HepG2 (cell line): Measurements from ENCODE around the gene TMEM127. TPM values are rescaled to one million over a fixed set of nuclear protein-coding genes. Genes with fewer than 3 reads are reported as not detected.

ENCODE experiments used
- ATAD3A ChIP-seq: sonication (generic); formaldehyde crosslinking; IDR thresholded peaks from 2 replicates; pipeline ENCODE4 v1.4.0; 2020; ENCODE audit warnings: missing genetic modification reagents
- ERF ChIP-seq: IDR thresholded peaks from 2 replicates; pipeline ENCODE4 v1.6.1; 2018; ENCODE audit warnings: missing biosample characterization, missing genetic modification reagents
- IRF1 ChIP-seq: sonication (generic); formaldehyde crosslinking; IDR thresholded peaks from 2 replicates; pipeline ENCODE4 v1.4.0; 2020; ENCODE audit warnings: low read depth, mild to moderate bottlenecking, missing genetic modification reagents
- JUND ChIP-seq: sonication (generic); formaldehyde crosslinking; IDR thresholded peaks from 2 replicates; pipeline ENCODE4 v1.8.0; 2022; ENCODE audit warnings: mild to moderate bottlenecking, missing genetic modification reagents
- KLF9 ChIP-seq: IDR thresholded peaks from 2 replicates; pipeline ENCODE4 v1.6.1; 2016; ENCODE audit warnings: low read depth
- MATR3 ChIP-seq: sonication (generic); formaldehyde crosslinking; IDR thresholded peaks from 2 replicates; pipeline ENCODE4 v1.4.0; 2020; ENCODE audit warnings: missing genetic modification reagents
- PHF5A ChIP-seq: IDR thresholded peaks from one replicate; pipeline ENCODE4 v1.6.1; 2018; ENCODE audit warnings: low read depth, missing genetic modification reagents; ENCODE audit not compliant: unreplicated experiment
- RBM39 ChIP-seq: fragments of 200-400 bp; formaldehyde crosslinking; IDR thresholded peaks from one replicate; pipeline ENCODE4 v1.6.1; 2018; ENCODE audit warnings: antibody characterized with exemption, mild to moderate bottlenecking, low read depth, low read length; ENCODE audit not compliant: poor library complexity, severe bottlenecking
- RORA ChIP-seq: sonication (generic); formaldehyde crosslinking; IDR thresholded peaks from 2 replicates; pipeline ENCODE4 v1.5.0; 2020; ENCODE audit warnings: mild to moderate bottlenecking, missing genetic modification reagents, moderate library complexity
- TFAP4 ChIP-seq: sonication (generic); IDR thresholded peaks from 2 replicates; pipeline ENCODE4 v1.6.1; 2016; ENCODE audit warnings: low read depth, borderline replicate concordance
- ZNF136 ChIP-seq: sonication (generic); formaldehyde crosslinking; IDR thresholded peaks from 2 replicates; pipeline ENCODE4 v1.8.1; 2022; ENCODE audit warnings: low read depth, mild to moderate bottlenecking, moderate library complexity, missing genetic modification reagents
- ZNF281 ChIP-seq: sonication (generic); formaldehyde crosslinking; IDR thresholded peaks from 2 replicates; pipeline ENCODE4 v1.4.0; 2020; ENCODE audit warnings: missing genetic modification reagents, borderline replicate concordance
- ZNF350 ChIP-seq: sonication (generic); formaldehyde crosslinking; IDR thresholded peaks from 2 replicates; pipeline ENCODE4 v1.4.0; 2020; ENCODE audit warnings: mild to moderate bottlenecking, low read depth, missing genetic modification reagents, borderline replicate concordance
- ZNF543 ChIP-seq: sonication (generic); formaldehyde crosslinking; IDR thresholded peaks from 2 replicates; pipeline ENCODE4 v1.4.0; 2020; ENCODE audit warnings: mild to moderate bottlenecking, missing genetic modification reagents
- ZNF549 ChIP-seq: sonication (generic); formaldehyde crosslinking; IDR thresholded peaks from 2 replicates; pipeline ENCODE4 v1.5.0; 2020; ENCODE audit warnings: missing genetic modification reagents
- ZNF570 ChIP-seq: sonication (generic); formaldehyde crosslinking; IDR thresholded peaks from 2 replicates; pipeline ENCODE4 v1.4.0; 2020; ENCODE audit warnings: mild to moderate bottlenecking, missing genetic modification reagents, borderline replicate concordance
- ZNF574 ChIP-seq: sonication (generic); formaldehyde crosslinking; IDR thresholded peaks from 2 replicates; pipeline ENCODE4 v1.4.0; 2020; ENCODE audit warnings: missing genetic modification reagents
- ZNF652 ChIP-seq: IDR thresholded peaks from 2 replicates; pipeline ENCODE4 v1.6.1; 2016; ENCODE audit warnings: low read depth, borderline replicate concordance
- ZNF746 ChIP-seq: sonication (generic); formaldehyde crosslinking; IDR thresholded peaks from 2 replicates; pipeline ENCODE4 v1.8.0; 2022; ENCODE audit warnings: mild to moderate bottlenecking, missing genetic modification reagents
- ZNF761 ChIP-seq: sonication (generic); formaldehyde crosslinking; conservative IDR thresholded peaks from 2 replicates; pipeline ENCODE4 v1.4.0; 2020; ENCODE audit warnings: mild to moderate bottlenecking, missing genetic modification reagents
- ZNF782 ChIP-seq: sonication (generic); formaldehyde crosslinking; IDR thresholded peaks from 2 replicates; pipeline ENCODE4 v1.4.0; 2020; ENCODE audit warnings: missing genetic modification reagents, mild to moderate bottlenecking, borderline replicate concordance
- ZNF790 ChIP-seq: sonication (generic); formaldehyde crosslinking; IDR thresholded peaks from 2 replicates; pipeline ENCODE4 v1.8.0; 2022; ENCODE audit warnings: missing genetic modification reagents, mild to moderate bottlenecking, borderline replicate concordance
- polyA plus RNA-seq, 8 experiments: library from polyadenylated mRNA; depleted of rRNA in 3 of 8; stranded (reverse) in 7 of 8; unstranded in 1 of 8; fragments of >200 nt; fragmentation: Illumina TruSeq in 4 of 8; extraction: Trizol in 4 of 8; gene quantifications; 2 replicates each; pipeline versions ENCODE4 v1.2.1 to v1.2.3, GENCODE V29; 2011 to 2016; ENCODE audit warnings: low read depth in 4 of 8, missing spikeins in 1 of 8, mixed read lengths in 1 of 8; ENCODE audit not compliant: insufficient read depth in 1 of 8
- total RNA-seq, 5 experiments: library from RNA; depleted of rRNA; stranded (reverse); fragments of >200 nt; fragmentation: Illumina TruSeq; extraction: Trizol; gene quantifications; 2 replicates each; pipeline ENCODE4 v1.2.3, GENCODE V29; 2016; ENCODE audit warnings: low read depth in 1 of 5

The TMEM127 gene
- total and polyA plus RNA-seq, 2 of the 13 experiments (the other 11 are each of a cell fraction or from before 2014, with no cell fraction given): 21.5 to 33.9 TPM

GRCh38 chr2:96260387-96261260, 5.2 kb downstream of the TMEM127 start (continued):
- TF ChIP-seq ZNF281: no peak; the same call in 1 of the 2 replicates
- TF ChIP-seq ZNF574 (CRISPR knock-in tag): peak; percentile 85
- TF ChIP-seq TFAP4: peak; percentile 100
- TF ChIP-seq IRF1 (CRISPR knock-in tag): no peak
- peak; percentile 94 for TF ChIP-seq PHF5A
- TF ChIP-seq ZNF350 (CRISPR knock-in tag): peak; percentile 79; the same call in 1 of the 2 replicates
- TF ChIP-seq ZNF549 (CRISPR knock-in tag): no peak
- TF ChIP-seq ERF (CRISPR knock-in tag): peak; percentile 97
- no peak; the same call in 1 of the 2 replicates for TF ChIP-seq KLF9 (CRISPR knock-in tag)
- peak; percentile 79 for TF ChIP-seq ZNF761 (CRISPR knock-in tag)
- no peak; the same call in 1 of the 2 replicates for TF ChIP-seq ZNF570
- no peak for TF ChIP-seq MATR3 (CRISPR knock-in tag)
- TF ChIP-seq ATAD3A (CRISPR knock-in tag): no peak
- TF ChIP-seq RBM39: no peak
- TF ChIP-seq RORA (CRISPR knock-in tag): no peak
- peak; percentile 99 for TF ChIP-seq JUND (CRISPR knock-in tag)
- no peak for TF ChIP-seq ZNF652
- no peak for TF ChIP-seq ZNF790 (CRISPR knock-in tag)
- TF ChIP-seq ZNF782: peak; percentile 75; the same call in 1 of the 2 replicates
- no peak for TF ChIP-seq ZNF136 (CRISPR knock-in tag)
- TF ChIP-seq ZNF746: peak; percentile 72; the same call in 1 of the 2 replicates
- peak; percentile 73 for TF ChIP-seq ZNF543
